Endothelial cell of hepatic sinusoid (primary cell): ENCODE results near the gene TPPP3.

Experiments
- in situ Hi-C: cut with HindIII; loops from 2 replicates; pipeline ENCODE4 v1.10.0; 2017; ENCODE audit warnings: low sequenced_read_pairs

Gene TPPP3

GRCh38 chr16:67357561-67357960, 35.7 kb downstream of the TPPP3 start:
- in situ Hi-C loops: no loop called here

DNA sequence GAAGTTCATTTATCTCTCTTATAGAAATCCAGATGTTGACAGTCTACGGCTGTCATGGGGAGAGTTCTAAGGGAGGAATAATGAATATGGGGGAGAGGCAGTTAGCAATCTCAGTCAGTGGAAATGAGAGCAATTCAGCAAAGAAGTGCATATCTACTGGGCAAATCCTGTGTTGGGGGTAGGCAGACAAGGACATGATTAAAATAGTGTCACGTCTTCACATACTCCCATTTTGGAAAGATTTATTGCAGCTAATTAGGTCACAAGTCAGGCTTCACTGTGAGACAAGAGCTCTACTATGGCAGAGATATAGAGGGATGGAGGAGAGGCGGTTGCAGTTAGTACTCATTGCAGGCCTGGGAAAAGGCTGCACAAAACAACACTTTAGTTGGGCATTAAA, 36.9 kb downstream of the TPPP3 start:
- in situ Hi-C loops: no loop called here

GRCh38 chr16:67352463-67352862, 40.8 kb downstream of the TPPP3 start:
- in situ Hi-C loops: loop anchor here (5.0 kb wide), 1 partner anchor 95 kb away; no protein-coding TSS in a partner anchor

DNA sequence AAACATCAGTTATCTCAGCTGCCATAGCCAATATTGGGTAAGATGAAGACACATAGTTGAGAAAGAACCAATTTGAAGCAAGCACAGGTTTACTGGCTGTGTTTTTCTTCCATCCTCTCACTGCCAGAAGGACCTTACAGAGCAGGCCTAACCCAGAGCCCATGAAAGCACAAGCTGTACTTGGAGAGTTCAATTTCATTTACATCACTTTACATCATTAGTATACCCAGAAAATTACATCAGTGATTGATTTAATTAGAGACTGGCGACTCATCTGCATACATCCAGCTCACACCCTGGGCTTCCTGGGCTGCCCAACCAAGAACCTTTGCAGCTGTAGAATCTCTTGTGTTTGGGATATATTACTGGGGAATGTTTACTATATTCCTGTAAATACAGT, 43.0 kb downstream of the TPPP3 start:
- in situ Hi-C loops: loop anchor here (5.0 kb wide), 1 partner anchor 97 kb away; no protein-coding TSS in a partner anchor

DNA sequence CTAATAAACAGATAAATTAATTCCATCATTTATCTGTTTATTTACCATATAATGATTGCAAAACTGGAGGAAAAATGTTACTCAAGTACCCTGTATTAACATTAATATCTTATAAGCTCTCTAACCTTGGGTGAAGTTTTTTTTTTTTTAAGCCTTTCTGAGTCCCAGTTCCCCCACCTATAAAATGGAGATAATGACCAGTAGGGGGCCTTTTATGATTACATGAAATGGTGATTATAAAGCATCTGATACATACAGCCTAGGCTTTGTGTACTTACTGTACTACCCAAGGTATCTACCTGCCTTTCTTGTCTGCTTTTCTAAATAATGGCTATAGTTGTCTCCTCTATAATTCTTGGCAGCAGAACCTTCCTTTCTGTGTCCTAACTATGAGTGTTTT, 44.1 kb downstream of the TPPP3 start:
- in situ Hi-C loops: no loop called here

GRCh38 chr16:67346341-67346740, 47.0 kb downstream of the TPPP3 start:
- in situ Hi-C loops: no loop called here

DNA sequence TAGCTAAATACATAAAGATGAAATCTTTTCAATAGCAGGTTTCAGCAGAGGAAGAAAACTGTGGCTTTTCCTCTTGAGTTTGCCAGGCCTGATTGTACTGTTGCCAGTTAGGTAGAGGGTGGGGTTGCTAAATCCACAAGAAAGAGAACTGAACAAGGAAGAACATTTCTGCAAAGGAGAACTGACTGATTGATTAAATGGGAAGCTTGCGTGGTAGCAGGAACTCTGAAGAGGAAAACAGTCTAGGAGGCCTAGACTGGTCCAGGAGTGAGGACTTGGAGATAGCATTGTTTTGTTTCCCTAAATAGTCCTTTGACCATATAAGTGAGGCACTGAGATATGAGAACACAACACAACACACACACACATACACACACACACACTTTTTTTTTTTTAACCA, 47.9 kb downstream of the TPPP3 start:
- in situ Hi-C loops: no loop called here

DNA sequence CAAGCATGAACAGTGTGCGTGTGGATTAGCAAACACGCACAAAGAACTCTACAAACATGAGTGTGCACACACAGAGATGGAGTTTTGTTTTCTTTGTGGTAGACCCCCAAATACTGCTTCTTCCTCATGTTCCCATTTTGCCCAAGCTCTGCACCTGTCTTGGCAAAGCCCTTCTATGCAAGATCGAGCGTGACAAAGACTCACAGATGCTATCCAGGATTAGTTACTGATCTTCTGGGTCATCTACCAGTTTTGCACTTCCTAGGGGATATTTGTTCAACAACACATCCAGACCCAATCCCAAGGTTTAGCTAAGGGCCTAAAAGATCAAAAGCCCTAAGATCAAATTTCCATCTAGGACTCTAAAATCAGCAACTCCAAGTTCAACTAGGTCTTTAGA, 50.7 kb downstream of the TPPP3 start:
- in situ Hi-C loops: no loop called here

GRCh38 chr16:67341250-67341649, 52.0 kb downstream of the TPPP3 start:
- in situ Hi-C loops: no loop called here
